Measurements from ENCODE around the gene CRELD1. TPM values are rescaled to one million over a fixed set of nuclear protein-coding genes. Genes with fewer than 3 reads are reported as not detected.

Gene CRELD1
- total RNA-seq (ENCODE audit: unreplicated experiment), result 92.6 TPM
- long read RNA-seq, transcript CRELD1-203 (11 exons, 1,728 nt), result minor isoform, 14 of 92 reads
- long read RNA-seq, transcript CRELD1-206 (11 exons, 1,778 nt), result major isoform, 46 of 92 reads
- long read RNA-seq, transcript CRELD1-202 (10 exons, 2,696 nt), result minor isoform, 13 of 92 reads
- long read RNA-seq, partial matches to known transcripts, result 1 of 92 reads
- long read RNA-seq, other reads (novel, unspliced or antisense), result 16 of 92 reads

- Mint-ChIP-seq H3K4me3 (ENCODE audit: unreplicated experiment) (peak within 1 kb of the TSS; percentile 93), H3K27ac (ENCODE audit: unreplicated experiment) (peak within 1 kb of the TSS; percentile 87), H3K36me3 (ENCODE audit: unreplicated experiment) (no peaks in the 10 kb centered on the region), H3K27me3 (ENCODE audit: unreplicated experiment) (peaks cover 5% of the 10 kb centered on the region), H3K9me3 (ENCODE audit: unreplicated experiment) (peaks cover 5% of the 10 kb centered on the region), H3K4me1 (ENCODE audit: low read depth, unreplicated experiment) (peaks cover 12% of the 10 kb centered on the region)
- peak; percentile 96 for DNase-seq
- TF ChIP-seq, protein P1, sequence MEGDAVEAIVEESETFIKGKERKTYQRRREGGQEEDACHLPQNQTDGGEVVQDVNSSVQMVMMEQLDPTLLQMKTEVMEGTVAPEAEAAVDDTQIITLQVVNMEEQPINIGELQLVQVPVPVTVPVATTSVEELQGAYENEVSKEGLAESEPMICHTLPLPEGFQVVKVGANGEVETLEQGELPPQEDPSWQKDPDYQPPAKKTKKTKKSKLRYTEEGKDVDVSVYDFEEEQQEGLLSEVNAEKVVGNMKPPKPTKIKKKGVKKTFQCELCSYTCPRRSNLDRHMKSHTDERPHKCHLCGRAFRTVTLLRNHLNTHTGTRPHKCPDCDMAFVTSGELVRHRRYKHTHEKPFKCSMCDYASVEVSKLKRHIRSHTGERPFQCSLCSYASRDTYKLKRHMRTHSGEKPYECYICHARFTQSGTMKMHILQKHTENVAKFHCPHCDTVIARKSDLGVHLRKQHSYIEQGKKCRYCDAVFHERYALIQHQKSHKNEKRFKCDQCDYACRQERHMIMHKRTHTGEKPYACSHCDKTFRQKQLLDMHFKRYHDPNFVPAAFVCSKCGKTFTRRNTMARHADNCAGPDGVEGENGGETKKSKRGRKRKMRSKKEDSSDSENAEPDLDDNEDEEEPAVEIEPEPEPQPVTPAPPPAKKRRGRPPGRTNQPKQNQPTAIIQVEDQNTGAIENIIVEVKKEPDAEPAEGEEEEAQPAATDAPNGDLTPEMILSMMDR (IDR thresholded peaks at IDR 0.05; ENCODE audit: partially characterized antibody, unreplicated experiment), result no peak
Measured at GRCh38 chr3:9933561-9934234, at the start of gene CRELD1. TSS of gene CRELD1 (plus strand) at chr3:9933834. CDS start at chr3:9934439, 605 bp downstream.

- Mint-ChIP-seq H3K4me1 (ENCODE audit: low read depth, unreplicated experiment) (peaks cover 2% of the 10 kb centered on the region), H3K27me3 (ENCODE audit: unreplicated experiment) (no peaks in the 10 kb centered on the region), H3K9me3 (ENCODE audit: unreplicated experiment) (no peaks in the 10 kb centered on the region), H3K36me3 (ENCODE audit: unreplicated experiment) (no peaks in the 10 kb centered on the region), H3K27ac (ENCODE audit: unreplicated experiment) (no peak overlapping the region), H3K4me3 (ENCODE audit: unreplicated experiment) (no peak overlapping the region)
- DNase-seq, result no peak
- TF ChIP-seq, protein P1 (IDR thresholded peaks at IDR 0.05; ENCODE audit: partially characterized antibody, unreplicated experiment), result no peak
Measured at GRCh38 chr3:9884555-9885165, 49.0 kb upstream of the CRELD1 start.

GRCh38 chr3:9886328-9886727 lies 47.3 kb upstream of the CRELD1 start:
- Mint-ChIP-seq H3K27ac (ENCODE audit: unreplicated experiment) (no peak overlapping the region), H3K4me3 (ENCODE audit: unreplicated experiment) (no peak overlapping the region), H3K9me3 (ENCODE audit: unreplicated experiment) (peaks cover 3% of the 10 kb centered on the region), H3K36me3 (ENCODE audit: unreplicated experiment) (no peaks in the 10 kb centered on the region), H3K4me1 (ENCODE audit: low read depth, unreplicated experiment) (peaks cover 2% of the 10 kb centered on the region), H3K27me3 (ENCODE audit: unreplicated experiment) (no peaks in the 10 kb centered on the region)
- TF ChIP-seq, protein P1 (IDR thresholded peaks at IDR 0.05; ENCODE audit: partially characterized antibody, unreplicated experiment), result no peak
- no peak for DNase-seq

GRCh38 chr3:9887480-9887879 lies 46.2 kb upstream of the CRELD1 start:
- Mint-ChIP-seq H3K36me3 (ENCODE audit: unreplicated experiment) (no peaks in the 10 kb centered on the region), H3K4me1 (ENCODE audit: low read depth, unreplicated experiment) (peaks cover 4% of the 10 kb centered on the region), H3K27me3 (ENCODE audit: unreplicated experiment) (no peaks in the 10 kb centered on the region), H3K9me3 (ENCODE audit: unreplicated experiment) (peaks cover 3% of the 10 kb centered on the region), H3K4me3 (ENCODE audit: unreplicated experiment) (no peak overlapping the region), H3K27ac (ENCODE audit: unreplicated experiment) (no peak overlapping the region)
- DNase-seq, result no peak
- TF ChIP-seq, protein P1 (IDR thresholded peaks at IDR 0.05; ENCODE audit: partially characterized antibody, unreplicated experiment), result no peak

DNA sequence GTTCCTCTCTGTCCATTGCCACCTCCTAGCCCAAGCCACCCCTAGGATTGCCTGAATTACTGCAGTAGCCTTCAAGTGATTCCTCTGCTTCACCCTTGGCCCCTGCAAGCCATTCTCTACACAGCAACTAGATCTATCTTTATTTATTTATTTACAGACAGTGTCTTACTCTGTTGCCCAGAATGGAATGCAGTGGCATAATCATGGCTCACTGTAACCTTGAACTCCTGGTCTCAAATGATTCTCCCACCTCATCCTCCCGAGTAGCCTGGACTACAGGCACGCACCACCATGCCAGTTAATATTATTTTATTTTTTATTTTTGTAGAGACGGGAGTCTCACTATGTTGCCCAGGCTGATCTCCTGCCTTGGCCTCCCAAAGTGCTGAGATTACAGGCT lies 45.1 kb upstream of the CRELD1 start:
- H3K27me3 Mint-ChIP-seq (ENCODE audit: unreplicated experiment), result no peaks in the 10 kb centered on the region
- peaks cover 4% of the 10 kb centered on the region for H3K4me1 Mint-ChIP-seq (ENCODE audit: low read depth, unreplicated experiment)
- TF ChIP-seq, protein P1 (IDR thresholded peaks at IDR 0.05; ENCODE audit: partially characterized antibody, unreplicated experiment), result no peak
- no peak overlapping the region for H3K27ac Mint-ChIP-seq (ENCODE audit: unreplicated experiment)
- no peak for DNase-seq
- H3K4me3 Mint-ChIP-seq (ENCODE audit: unreplicated experiment), result no peak overlapping the region
- H3K36me3 Mint-ChIP-seq (ENCODE audit: unreplicated experiment), result no peaks in the 10 kb centered on the region
- H3K9me3 Mint-ChIP-seq (ENCODE audit: unreplicated experiment), result peaks cover 3% of the 10 kb centered on the region

Measured in glutamatergic neuron (in vitro differentiated cells).